Fibroblast of the aortic adventitia (primary cell): ENCODE data around the gene BCAS3. TPM values are rescaled to one million over a fixed set of nuclear protein-coding genes. Genes with fewer than 3 reads are reported as not detected.
"Not testable (repeated sequence)": the region's sequence is repeated elsewhere in the genome, so short reads cannot be mapped to it uniquely, and the experiment has no call there.

Source experiments
- DNase-seq: peaks from one replicate; pipeline ENCODE4 v3.0.0-alpha.2; 2010; ENCODE audit warnings: low read depth
- H3K4me3 ChIP-seq: 2 replicates; pipeline ENCODE4 v1.5.1; 2011; ENCODE audit warnings: low read depth, mild to moderate bottlenecking, control low read depth, low read length, moderate library complexity
- CTCF ChIP-seq: IDR thresholded peaks from 2 replicates; pipeline ENCODE4 v1.5.1; 2011; ENCODE audit warnings: mild to moderate bottlenecking, low read length, control low read depth, inconsistent platforms; ENCODE audit not compliant: insufficient read depth
- total RNA-seq: library from RNA; depleted of rRNA; stranded (reverse); fragments of >200 nt; gene quantifications from 2 replicates; pipeline ENCODE4 v1.2.3, GENCODE V29; 2012; ENCODE audit warnings: low replicate concordance

Gene BCAS3
- total RNA-seq, 1 donor = 29.6 TPM

GRCh38 chr17:60993497-60993896 lies 315.8 kb downstream of the BCAS3 start:
- H3K4me3 ChIP-seq = no peak overlapping the region
- DNase-seq = no peak
- no peak for TF ChIP-seq CTCF

GRCh38 chr17:60995680-60996079 lies 318.0 kb downstream of the BCAS3 start:
- no peak for TF ChIP-seq CTCF
- H3K4me3 ChIP-seq = no peak overlapping the region
- no peak for DNase-seq

- H3K4me3 ChIP-seq = no peak overlapping the region
- DNase-seq = peak; percentile 68
- peak; percentile 56 for TF ChIP-seq CTCF
Measured at GRCh38 chr17:61000911-61001310, 323.3 kb downstream of the BCAS3 start.

GRCh38 chr17:61002316-61002736 lies 324.7 kb downstream of the BCAS3 start:
- H3K4me3 ChIP-seq = no peak overlapping the region
- TF ChIP-seq CTCF = peak; percentile 34
- peak; percentile 75 for DNase-seq

- no peak for DNase-seq
- no peak for TF ChIP-seq CTCF
- no peak overlapping the region for H3K4me3 ChIP-seq
Measured at GRCh38 chr17:61005358-61005757, 327.7 kb downstream of the BCAS3 start.

GRCh38 chr17:61005958-61006357 lies 328.3 kb downstream of the BCAS3 start:
- DNase-seq, H3K4me3 ChIP-seq: not testable (repeated sequence)

GRCh38 chr17:61007980-61008379 lies 330.3 kb downstream of the BCAS3 start:
- no peak for TF ChIP-seq CTCF
- H3K4me3 ChIP-seq = no peak overlapping the region
- no peak for DNase-seq
